GM21390 (cell line): ENCODE data around the gene L3MBTL4.
A peak's percentile ranks its signal among the peaks of the same experiment; 100 is the strongest.
"Not testable (repeated sequence)": the region's sequence is repeated elsewhere in the genome, so short reads cannot be mapped to it uniquely, and the experiment has no call there.

Experiments
- ATAC-seq: cut with Tn5 transposase; IDR thresholded peaks from one replicate; pipeline ENCODE4 v1.9.1; 2021; ENCODE audit not compliant: unreplicated experiment

L3MBTL4 gene

GRCh38 chr18:6120820-6121279 is 293.9 kb downstream of the L3MBTL4 start:
- no peak for ATAC-seq

DNA sequence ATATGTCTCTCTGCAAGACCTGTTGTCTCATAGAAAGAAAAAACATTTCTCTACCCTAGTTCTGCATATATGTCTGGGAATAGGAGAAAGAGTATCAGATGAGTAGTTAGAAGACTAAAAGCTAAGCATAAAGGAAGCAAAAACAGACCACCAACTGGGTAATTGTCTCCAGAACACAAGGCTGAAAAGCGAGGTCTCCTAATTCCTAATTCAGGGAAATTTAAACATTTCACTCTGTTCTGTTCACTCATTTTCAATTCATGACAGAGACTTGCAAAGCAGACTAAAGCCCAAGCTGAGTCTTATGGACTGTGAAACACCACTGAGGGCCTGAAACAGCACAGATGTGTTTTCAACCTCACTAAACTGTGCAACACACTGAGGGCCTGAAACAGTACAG is 294.9 kb downstream of the L3MBTL4 start:
- no peak for ATAC-seq

DNA sequence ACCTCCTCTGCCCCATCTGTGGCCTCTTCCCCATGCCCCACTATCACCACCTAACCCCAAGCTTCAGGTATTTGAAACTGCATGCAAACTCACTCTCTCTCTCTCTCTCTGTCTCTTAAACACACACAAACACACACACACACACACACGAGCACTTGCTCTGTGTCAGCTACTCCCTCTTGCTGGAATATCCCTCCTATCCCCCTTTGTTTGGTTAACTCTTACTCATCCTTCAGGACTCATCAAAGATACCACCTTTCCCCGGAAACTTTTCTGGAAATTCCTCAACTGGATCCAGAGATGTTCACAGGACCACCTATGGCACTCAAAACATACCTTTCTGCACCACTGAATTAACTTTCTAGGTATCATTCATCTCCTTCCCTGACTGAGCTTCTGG is 296.6 kb downstream of the L3MBTL4 start:
- no peak for ATAC-seq

- ATAC-seq: no peak
Measured at GRCh38 chr18:6115710-6116109, 299.0 kb downstream of the L3MBTL4 start.

DNA sequence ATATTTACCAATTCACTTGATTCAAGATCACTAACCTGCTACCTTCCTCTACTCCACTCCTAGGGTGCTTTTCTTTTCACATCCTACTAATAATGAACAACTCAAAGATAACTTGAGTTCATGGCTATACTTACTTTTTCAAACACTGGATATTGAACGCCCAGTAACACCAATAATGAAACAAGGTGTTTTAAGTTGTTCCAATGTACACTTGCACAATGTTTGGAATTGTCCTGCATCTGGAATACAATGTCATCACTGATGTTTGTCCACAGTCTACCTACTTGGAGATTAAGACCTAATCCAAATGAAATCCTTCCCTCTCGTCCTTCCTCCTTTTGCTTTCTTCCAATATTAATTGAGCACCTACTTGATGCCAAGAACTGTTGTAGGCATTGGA is 301.1 kb downstream of the L3MBTL4 start:
- no peak for ATAC-seq

DNA sequence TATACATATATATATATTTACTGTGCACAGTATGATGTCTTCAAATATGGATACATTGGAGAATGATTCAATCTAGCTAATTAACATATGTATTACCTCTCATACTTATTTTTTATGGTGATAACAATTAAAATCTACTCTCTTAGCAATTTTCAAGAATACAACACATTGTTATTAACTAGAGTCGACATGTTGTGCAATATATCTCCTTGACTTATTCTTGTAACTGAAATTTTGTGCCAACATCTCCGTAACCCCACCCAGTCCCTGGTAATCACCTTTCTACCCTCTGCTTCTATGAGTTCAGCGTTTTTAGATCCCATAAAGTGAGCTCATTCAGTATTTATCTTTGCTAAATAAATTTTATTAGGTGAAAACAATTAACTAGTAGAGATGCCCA is 303.0 kb downstream of the L3MBTL4 start:
- ATAC-seq: no peak

DNA sequence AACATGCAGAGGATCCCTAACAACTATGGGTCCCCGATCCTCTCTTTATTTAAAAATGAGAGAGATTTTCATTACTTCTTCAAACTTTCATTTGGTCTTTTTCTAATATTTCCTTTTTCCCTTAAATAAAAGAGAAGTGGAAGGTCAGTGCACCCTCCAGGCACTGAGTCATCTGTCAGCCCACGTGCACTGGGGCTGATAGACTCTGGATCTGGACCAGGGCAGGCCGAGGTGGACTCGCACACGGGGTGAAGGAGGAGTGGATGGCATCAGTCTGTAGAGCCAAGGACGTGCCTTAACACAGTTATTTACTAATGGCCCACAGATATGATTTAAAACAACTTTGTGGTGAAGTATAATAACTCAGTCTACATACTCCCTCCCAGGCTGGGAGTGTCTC is 305.0 kb downstream of the L3MBTL4 start:
- ATAC-seq: no peak

- no peak for ATAC-seq
Measured at GRCh38 chr18:6107794-6108193, 306.9 kb downstream of the L3MBTL4 start.

GRCh38 chr18:6106091-6106685 is 308.5 kb downstream of the L3MBTL4 start:
- ATAC-seq: no peak

DNA sequence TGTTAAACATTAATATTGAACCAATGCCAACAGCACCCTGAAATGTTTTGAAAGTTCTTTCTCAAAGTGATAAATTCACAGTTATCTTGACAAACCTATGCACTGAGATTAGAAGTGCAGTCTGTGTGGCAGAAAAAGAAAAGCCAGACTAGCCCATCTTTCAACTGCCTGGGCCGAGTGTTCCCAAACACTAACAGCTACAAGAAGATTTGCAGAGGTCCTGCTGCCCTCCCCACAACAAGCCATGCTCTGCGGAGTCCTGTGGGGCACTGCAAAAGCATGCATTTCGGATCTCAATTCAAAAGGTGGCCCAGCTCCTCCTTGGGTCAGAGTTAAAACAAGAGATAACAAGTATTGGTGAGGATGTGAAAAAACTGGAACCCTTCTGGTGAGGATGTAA is 311.0 kb downstream of the L3MBTL4 start:
- no peak for ATAC-seq

GRCh38 chr18:6096730-6097129 is 318.0 kb downstream of the L3MBTL4 start:
- ATAC-seq: no peak

DNA sequence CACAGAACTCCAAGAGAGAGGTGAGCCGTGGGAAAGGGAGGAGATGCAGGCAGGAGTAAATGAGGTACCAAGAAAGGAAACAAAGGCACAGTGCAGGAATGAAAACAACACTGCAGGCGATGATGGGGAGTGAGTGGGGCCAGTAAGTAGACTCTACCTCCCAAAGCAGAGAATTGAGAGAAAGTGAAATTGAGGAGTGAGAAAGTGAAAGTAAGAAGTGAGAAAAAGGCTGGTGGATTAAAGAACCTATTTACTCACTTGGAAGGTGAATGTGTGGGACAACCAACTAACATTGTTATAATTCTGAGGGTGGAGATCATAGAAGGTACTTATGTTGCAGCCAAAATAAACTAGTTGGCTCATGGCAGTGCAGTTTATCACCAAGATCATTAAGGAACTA is 326.3 kb downstream of the L3MBTL4 start:
- no peak for ATAC-seq

DNA sequence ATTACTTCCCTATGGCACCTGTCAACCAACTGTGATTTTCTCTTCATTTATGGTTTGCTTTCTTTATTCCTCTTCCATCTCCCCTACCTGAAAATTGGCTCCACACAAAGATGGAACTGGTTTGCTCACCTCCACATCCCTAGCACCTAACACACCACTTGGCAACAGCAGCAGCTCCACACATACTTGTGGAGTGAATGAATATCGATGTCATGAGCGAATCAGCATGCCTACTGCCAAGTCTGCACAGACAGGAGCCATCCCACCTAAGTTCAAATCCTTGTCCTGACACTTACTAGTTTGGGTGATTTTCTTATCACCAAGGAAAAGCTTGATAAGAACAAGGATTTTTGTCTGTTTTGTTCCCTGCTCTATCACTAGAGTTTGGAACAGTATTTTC is 328.0 kb downstream of the L3MBTL4 start:
- no peak for ATAC-seq

DNA sequence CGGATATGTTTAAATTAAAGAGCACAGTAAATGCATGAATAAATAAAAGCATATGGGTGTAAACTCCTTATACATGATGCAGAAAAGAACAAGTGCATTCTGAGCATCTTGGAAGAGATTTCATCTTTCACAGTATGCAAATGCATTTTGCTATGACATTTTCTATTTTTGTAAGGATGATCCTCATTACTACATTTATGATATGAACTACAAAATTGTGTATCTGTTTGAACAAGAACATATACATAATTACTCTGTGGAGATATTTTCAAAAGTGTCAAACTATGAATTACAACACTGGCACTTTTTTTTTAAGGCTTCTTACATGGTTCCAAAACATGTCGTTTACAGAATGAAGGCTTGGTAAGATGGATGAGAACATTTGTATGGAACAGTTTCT is 335.3 kb downstream of the L3MBTL4 start:
- ATAC-seq: no peak

DNA sequence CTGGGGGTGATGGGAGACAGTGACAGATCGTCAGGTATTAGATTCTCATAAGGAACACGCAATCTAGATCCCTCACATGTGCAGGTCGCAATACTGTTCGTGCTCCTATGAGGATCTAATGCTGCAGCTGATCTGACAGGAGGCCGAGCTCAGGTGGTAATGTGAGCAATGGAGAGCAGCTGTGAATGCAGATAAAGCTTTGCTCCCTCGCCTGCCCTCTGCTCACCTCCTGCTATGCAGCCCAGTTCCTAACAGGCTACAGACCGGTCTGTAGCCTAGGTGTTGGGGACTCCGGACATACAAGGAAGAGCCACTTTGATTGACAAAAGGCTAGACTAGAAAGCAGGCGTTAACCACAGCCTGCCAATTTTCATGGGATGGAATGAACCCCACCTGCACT is 335.8 kb downstream of the L3MBTL4 start:
- ATAC-seq: no peak

GRCh38 chr18:6072423-6072822 is 342.3 kb downstream of the L3MBTL4 start:
- ATAC-seq: not testable (repeated sequence)

DNA sequence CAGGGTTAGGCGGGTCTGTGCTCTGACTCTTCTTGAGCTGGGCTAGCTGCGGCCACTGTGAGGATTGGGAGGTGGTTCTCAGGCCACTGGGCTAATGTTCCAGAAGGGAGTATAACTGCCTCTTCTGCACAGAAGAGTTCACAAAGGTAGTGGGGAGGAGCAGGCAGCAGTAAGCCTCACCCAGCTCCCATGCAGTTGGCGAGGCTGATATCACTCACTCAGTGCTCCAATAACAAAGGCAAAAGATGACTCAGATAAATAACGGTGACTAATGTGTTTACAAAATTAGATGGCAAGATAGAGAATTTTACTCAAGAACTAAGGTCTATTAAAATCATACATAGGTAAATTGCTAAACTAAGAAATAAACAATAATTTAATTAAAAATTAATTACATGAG is 345.2 kb downstream of the L3MBTL4 start:
- no peak for ATAC-seq

DNA sequence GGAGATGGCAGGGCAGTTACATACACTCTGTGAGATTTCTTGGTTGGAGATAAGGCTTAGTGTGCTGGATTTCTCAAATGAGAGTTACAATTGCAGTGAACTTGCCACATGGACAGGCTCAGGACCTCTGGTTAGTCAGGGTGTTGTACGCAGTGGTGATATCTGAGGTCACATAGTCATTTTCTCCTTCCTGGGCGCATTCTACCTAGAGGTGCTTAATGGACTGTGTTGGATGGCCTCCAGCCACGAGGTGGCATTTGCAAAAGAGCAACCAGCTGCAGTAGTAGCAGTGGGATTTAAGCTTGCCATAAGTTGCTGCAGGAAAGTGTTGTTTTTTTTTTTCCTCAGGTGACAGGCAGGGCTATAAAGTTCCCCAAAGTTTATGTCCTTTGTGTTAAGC is 345.6 kb downstream of the L3MBTL4 start:
- no peak for ATAC-seq

GRCh38 chr18:6060149-6060548 is 354.6 kb downstream of the L3MBTL4 start:
- no peak for ATAC-seq

DNA sequence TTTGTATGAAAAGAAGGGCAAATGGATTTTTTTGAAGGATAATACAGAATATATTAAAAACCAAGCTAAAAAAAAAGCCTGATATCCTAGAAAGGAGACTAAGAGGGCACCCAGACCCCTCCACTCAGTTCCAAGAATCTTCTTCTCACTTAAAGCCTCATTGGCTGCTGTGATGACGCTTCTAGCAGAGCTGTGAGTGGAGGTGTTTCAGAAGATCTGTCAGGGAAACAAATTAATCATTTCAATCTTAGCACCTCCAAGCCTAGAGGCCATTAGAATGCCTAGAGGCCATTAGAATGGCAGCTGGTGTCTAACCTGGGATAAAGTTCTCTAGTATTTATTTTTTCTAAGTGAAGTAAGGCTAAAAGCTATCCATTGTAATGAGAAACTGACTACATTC is 355.2 kb downstream of the L3MBTL4 start:
- ATAC-seq: no peak

DNA sequence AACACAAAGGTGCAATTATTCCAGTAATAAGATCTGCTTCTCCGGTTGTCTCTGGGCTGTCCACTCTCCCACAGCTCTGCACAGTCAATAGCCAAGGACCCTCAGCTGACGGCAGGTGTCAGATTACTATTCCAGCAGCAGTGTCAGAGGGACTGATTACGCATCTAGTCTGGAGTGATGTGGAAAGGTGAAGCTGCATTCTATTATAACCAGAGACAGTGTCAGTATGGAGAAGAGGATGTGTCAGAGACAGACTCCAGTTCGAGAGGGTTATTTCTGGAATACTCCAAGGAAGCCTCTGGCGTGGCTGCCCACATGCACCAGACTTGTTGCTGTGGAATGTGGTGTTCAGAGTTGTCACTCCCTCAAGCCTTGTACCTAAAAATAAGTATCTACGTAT is 355.8 kb downstream of the L3MBTL4 start:
- ATAC-seq: no peak

GRCh38 chr18:6057604-6058003 is 357.1 kb downstream of the L3MBTL4 start:
- ATAC-seq: no peak

- ATAC-seq: peak; percentile 59
Measured at GRCh38 chr18:6056171-6056910, 358.4 kb downstream of the L3MBTL4 start.
